Keratinocyte (primary cell): ENCODE measurements around the gene ADAMTS16.

Experiments used
- EZH2 ChIP-seq: IDR thresholded peaks from one replicate; pipeline ENCODE4 v1.6.1; 2012; ENCODE audit warnings: inconsistent platforms, mild to moderate bottlenecking, low read length, moderate library complexity
- TF ChIP-seq, protein P1 (sequence below), 3 experiments: IDR thresholded peaks in 1 of 3; conservative IDR thresholded peaks in 1 of 3; optimal IDR thresholded peaks in 1 of 3; 2 replicates in 2 of 3; 3 replicates in 1 of 3; pipeline versions ENCODE3 to v1.5.1; 2011; ENCODE audit warnings: low read length in 3 of 3, mild to moderate bottlenecking in 3 of 3, moderate library complexity in 2 of 3, control low read depth in 1 of 3, inconsistent platforms in 1 of 3; ENCODE audit not compliant: insufficient read depth in 2 of 3; ENCODE audit errors: extremely low read depth in 1 of 3

DNA sequence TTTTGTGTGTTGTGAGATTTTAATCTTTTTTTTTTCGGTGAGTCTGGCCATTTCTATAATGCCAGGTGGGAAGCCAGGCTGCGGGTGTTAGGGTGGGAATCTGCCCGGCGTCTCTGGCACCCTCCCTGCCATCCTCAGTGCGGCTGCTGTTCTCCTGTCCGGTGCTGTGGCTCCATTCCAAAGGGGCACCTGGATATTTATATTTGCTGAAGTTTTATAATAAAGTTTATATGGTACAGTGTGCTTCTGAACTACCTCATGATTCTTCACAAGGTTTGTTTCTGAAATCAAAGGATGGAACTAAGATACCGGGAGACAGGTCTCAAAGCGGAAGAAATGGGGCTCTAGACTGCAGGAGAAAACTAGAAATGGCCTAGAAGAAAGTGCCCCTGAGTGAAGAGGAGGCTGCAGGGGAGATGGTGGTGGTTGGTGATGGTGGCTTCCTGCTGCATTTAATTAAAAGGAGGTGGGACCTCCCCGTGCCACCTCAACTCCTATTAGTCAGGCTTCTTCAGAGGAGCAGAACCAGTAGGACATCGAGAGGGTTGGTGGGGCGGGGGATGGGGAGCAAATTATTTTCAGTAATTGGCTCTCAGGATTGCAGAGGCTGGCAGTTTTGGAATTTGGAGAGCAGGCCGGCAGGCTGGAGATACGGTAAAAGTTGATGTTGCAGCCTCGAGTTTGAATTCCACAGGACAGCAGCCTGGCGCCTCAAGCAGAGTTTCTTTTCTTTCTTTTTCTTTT is 180.1 kb downstream of the ADAMTS16 start:
- TF ChIP-seq, protein P1, sequence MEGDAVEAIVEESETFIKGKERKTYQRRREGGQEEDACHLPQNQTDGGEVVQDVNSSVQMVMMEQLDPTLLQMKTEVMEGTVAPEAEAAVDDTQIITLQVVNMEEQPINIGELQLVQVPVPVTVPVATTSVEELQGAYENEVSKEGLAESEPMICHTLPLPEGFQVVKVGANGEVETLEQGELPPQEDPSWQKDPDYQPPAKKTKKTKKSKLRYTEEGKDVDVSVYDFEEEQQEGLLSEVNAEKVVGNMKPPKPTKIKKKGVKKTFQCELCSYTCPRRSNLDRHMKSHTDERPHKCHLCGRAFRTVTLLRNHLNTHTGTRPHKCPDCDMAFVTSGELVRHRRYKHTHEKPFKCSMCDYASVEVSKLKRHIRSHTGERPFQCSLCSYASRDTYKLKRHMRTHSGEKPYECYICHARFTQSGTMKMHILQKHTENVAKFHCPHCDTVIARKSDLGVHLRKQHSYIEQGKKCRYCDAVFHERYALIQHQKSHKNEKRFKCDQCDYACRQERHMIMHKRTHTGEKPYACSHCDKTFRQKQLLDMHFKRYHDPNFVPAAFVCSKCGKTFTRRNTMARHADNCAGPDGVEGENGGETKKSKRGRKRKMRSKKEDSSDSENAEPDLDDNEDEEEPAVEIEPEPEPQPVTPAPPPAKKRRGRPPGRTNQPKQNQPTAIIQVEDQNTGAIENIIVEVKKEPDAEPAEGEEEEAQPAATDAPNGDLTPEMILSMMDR (optimal IDR thresholded peaks at IDR 0.05 in 1 of 3, IDR thresholded peaks at IDR 0.05 in 1 of 3, conservative IDR thresholded peaks at IDR 0.05 in 1 of 3; ENCODE audit: extremely low read depth in 1 of 3, insufficient read depth in 2 of 3, low read length in 3 of 3): no peak
- no peak for TF ChIP-seq EZH2
